WTC11 (cell line): ENCODE data around the gene UGP2. TPM values are rescaled to one million over a fixed set of nuclear protein-coding genes. Genes with fewer than 3 reads are reported as not detected.
A peak's percentile ranks its signal among the peaks of the same experiment; 100 is the strongest.

ENCODE experiments used
- AFF4 ChIP-seq: sonication (generic); formaldehyde crosslinking; IDR thresholded peaks from 2 replicates; pipeline ENCODE4 v1.8.1; 2023; ENCODE audit warnings: mild to moderate bottlenecking, missing genetic modification reagents, borderline replicate concordance
- ATF3 ChIP-seq: sonication (generic); formaldehyde crosslinking; conservative IDR thresholded peaks from 2 replicates; pipeline ENCODE4 v1.8.1; 2022; ENCODE audit warnings: mild to moderate bottlenecking, missing genetic modification reagents
- ATF6 ChIP-seq: sonication (generic); formaldehyde crosslinking; IDR thresholded peaks from 2 replicates; pipeline ENCODE4 v1.8.1; 2023; ENCODE audit warnings: mild to moderate bottlenecking, missing genetic modification reagents
- E2F4 ChIP-seq: sonication (generic); formaldehyde crosslinking; IDR thresholded peaks from 2 replicates; pipeline ENCODE4 v1.8.1; 2022; ENCODE audit warnings: low read depth, mild to moderate bottlenecking, moderate library complexity, missing genetic modification reagents, borderline replicate concordance
- FOXP4 ChIP-seq: sonication (generic); formaldehyde crosslinking; IDR thresholded peaks from 2 replicates; pipeline ENCODE4 v1.8.0; 2022; ENCODE audit warnings: mild to moderate bottlenecking, missing genetic modification reagents
- GABPB1 ChIP-seq: sonication (generic); formaldehyde crosslinking; IDR thresholded peaks from 2 replicates; pipeline ENCODE4 v1.8.1; 2023; ENCODE audit warnings: mild to moderate bottlenecking, missing genetic modification reagents
- GTF2I ChIP-seq: fragments of 250-450 bp; sonication (Bioruptor Pico); conservative IDR thresholded peaks from 2 replicates; pipeline ENCODE4 v1.4.0; 2021; ENCODE audit warnings: mild to moderate bottlenecking
- HMGXB4 ChIP-seq: sonication (generic); formaldehyde crosslinking; IDR thresholded peaks from 2 replicates; pipeline ENCODE4 v1.8.1; 2023; ENCODE audit warnings: mild to moderate bottlenecking, moderate library complexity, missing genetic modification reagents
- IRF1 ChIP-seq: sonication (generic); formaldehyde crosslinking; IDR thresholded peaks from 2 replicates; pipeline ENCODE4 v1.8.0; 2023; ENCODE audit warnings: missing genetic modification reagents
- MXD4 ChIP-seq: fragments of 250-450 bp; sonication (Bioruptor Pico); IDR thresholded peaks from 2 replicates; pipeline ENCODE4 v1.8.0; 2021; ENCODE audit warnings: mild to moderate bottlenecking, moderate library complexity, borderline replicate concordance
- NR3C1 ChIP-seq: sonication (generic); formaldehyde crosslinking; conservative IDR thresholded peaks from 2 replicates; pipeline ENCODE4 v1.8.1; 2023; ENCODE audit warnings: low read depth, mild to moderate bottlenecking, missing genetic modification reagents
- OVOL2 ChIP-seq: fragments of 250-450 bp; sonication (Bioruptor Pico); IDR thresholded peaks from 2 replicates; pipeline ENCODE4 v1.9.0; 2021; ENCODE audit warnings: mild to moderate bottlenecking, borderline replicate concordance
- RELA ChIP-seq: sonication (generic); formaldehyde crosslinking; IDR thresholded peaks from 2 replicates; pipeline ENCODE4 v1.8.1; 2022; ENCODE audit warnings: missing genetic modification reagents, mild to moderate bottlenecking, borderline replicate concordance
- RORB ChIP-seq: fragments of 250-450 bp; sonication (Bioruptor Pico); IDR thresholded peaks from 2 replicates; pipeline ENCODE4 v1.9.0; 2021; ENCODE audit warnings: mild to moderate bottlenecking
- SMAD4 ChIP-seq: sonication (generic); formaldehyde crosslinking; IDR thresholded peaks from 2 replicates; pipeline ENCODE4 v1.8.0; 2022; ENCODE audit warnings: mild to moderate bottlenecking, missing genetic modification reagents
- STAT6 ChIP-seq: sonication (generic); formaldehyde crosslinking; conservative IDR thresholded peaks from 2 replicates; pipeline ENCODE4 v1.8.1; 2023; ENCODE audit warnings: mild to moderate bottlenecking, low read depth, missing genetic modification reagents, moderate library complexity
- USF1 ChIP-seq: sonication (generic); formaldehyde crosslinking; IDR thresholded peaks from 2 replicates; pipeline ENCODE4 v1.8.0; 2022; ENCODE audit warnings: mild to moderate bottlenecking, missing genetic modification reagents
- ZNF423 ChIP-seq: fragments of 250-450 bp; sonication (Bioruptor Pico); IDR thresholded peaks from 2 replicates; pipeline ENCODE4 v2.1.2; 2022; ENCODE audit warnings: mild to moderate bottlenecking, moderate library complexity
- ZNF425 ChIP-seq: fragments of 250-450 bp; sonication (Bioruptor Pico); conservative IDR thresholded peaks from 2 replicates; pipeline ENCODE4 v1.9.0; 2021; ENCODE audit warnings: mild to moderate bottlenecking
- total RNA-seq: library from RNA; stranded (reverse); gene quantifications from 3 replicates; pipeline ENCODE4 v1.2.3, GENCODE V29; 2021

UGP2 gene
- total RNA-seq, 1 experiment from 2014 or later, result 543 TPM

- no peak for TF ChIP-seq OVOL2
- TF ChIP-seq SMAD4 (CRISPR knock-in tag), result no peak
- no peak for TF ChIP-seq ZNF423 (CRISPR knock-in tag)
- peak; percentile 34; the same call in 1 of the 2 replicates for TF ChIP-seq FOXP4 (CRISPR knock-in tag)
- peak; percentile 59 for TF ChIP-seq GABPB1 (CRISPR knock-in tag)
- TF ChIP-seq MXD4 (CRISPR knock-in tag), result no peak
- no peak; the same call in 1 of the 2 replicates for TF ChIP-seq AFF4
- TF ChIP-seq ATF6 (CRISPR knock-in tag), result no peak
- TF ChIP-seq NR3C1 (CRISPR knock-in tag), result 0 out of 2 replicates have a peak, but pooled peaks have one; percentile 60
- no peak; the same call in 1 of the 2 replicates for TF ChIP-seq USF1 (CRISPR knock-in tag)
- no peak for TF ChIP-seq STAT6 (CRISPR knock-in tag)
- no peak for TF ChIP-seq RORB (CRISPR knock-in tag)
- TF ChIP-seq RELA (CRISPR knock-in tag), result no peak
- no peak for TF ChIP-seq ZNF425 (CRISPR knock-in tag)
- TF ChIP-seq E2F4 (CRISPR knock-in tag), result peak; percentile 90
- TF ChIP-seq ATF3 (CRISPR knock-in tag), result no peak
- TF ChIP-seq IRF1, result peak; percentile 62; the same call in 1 of the 2 replicates
- peak; percentile 46; the same call in 1 of the 2 replicates for TF ChIP-seq HMGXB4 (CRISPR knock-in tag)
- TF ChIP-seq GTF2I (CRISPR knock-in tag), result no peak
These were observed at the start of gene UGP2 (continued) for GRCh38 chr2:63841254-63842022.
